K562 (cell line): ENCODE measurements around the gene ATXN1. TPM values are rescaled to one million over a fixed set of nuclear protein-coding genes. Genes with fewer than 3 reads are reported as not detected.

Source experiments
- CSDE1 ChIP-seq, 2 experiments: fragments of 450-650 bp; IDR thresholded peaks; 2 replicates each; pipeline ENCODE4 v1.6.1; 2016; ENCODE audit warnings: mild to moderate bottlenecking in 1 of 2
- CTCFL ChIP-seq: IDR thresholded peaks from 2 replicates; pipeline ENCODE4 v1.6.1; 2011; ENCODE audit warnings: borderline replicate concordance, low read depth, mild to moderate bottlenecking, moderate library complexity, low read length; ENCODE audit not compliant: insufficient read depth, poor library complexity, severe bottlenecking
- PATZ1 ChIP-seq: fragments of 250-450 bp; sonication (Bioruptor Pico); IDR thresholded peaks from 2 replicates; pipeline ENCODE4 v1.5.0; 2020; ENCODE audit warnings: mild to moderate bottlenecking, borderline replicate concordance
- PREB ChIP-seq: sonication (generic); formaldehyde crosslinking; IDR thresholded peaks from 2 replicates; pipeline ENCODE4 v1.8.1; 2023; ENCODE audit warnings: mild to moderate bottlenecking, missing genetic modification reagents
- SIX5 ChIP-seq, 2 experiments: IDR thresholded peaks; 2 replicates each; pipeline ENCODE4 v1.6.1; 2011; ENCODE audit warnings: low read length in 2 of 2, borderline replicate concordance in 1 of 2, low read depth in 1 of 2, mild to moderate bottlenecking in 1 of 2, moderate library complexity in 1 of 2; ENCODE audit not compliant: insufficient read depth in 1 of 2
- polyA plus RNA-seq, 8 experiments: library from polyadenylated mRNA; depleted of rRNA in 4 of 8; stranded (reverse) in 5 of 8; unstranded in 3 of 8; fragments of >200 nt; fragmentation: Nextera tagmentation in 2 of 8; fragmentation: Illumina TruSeq in 1 of 8; extraction: Ambion mirVana in 2 of 8; extraction: Trizol in 1 of 8; gene quantifications; 2 replicates each; pipeline versions ENCODE4 v1.2.1 to v1.2.3, GENCODE V29; 2011 to 2014; ENCODE audit warnings: inconsistent platforms in 1 of 8, missing spikeins in 1 of 8
- total RNA-seq, 7 experiments: library from RNA; depleted of rRNA in 6 of 7; stranded (reverse); fragments of >200 nt in 6 of 7; fragmentation: Illumina TruSeq in 2 of 7; extraction: Trizol in 2 of 7; gene quantifications; 2 replicates each; pipeline versions ENCODE4 v1.2.1 to v1.2.3, GENCODE V29; 2011 to 2021; ENCODE audit warnings: low replicate concordance in 1 of 7

The ATXN1 gene
- total and polyA plus RNA-seq, 9 of the 15 experiments (the other 6 are each of a cell fraction or from before 2014, with no cell fraction given), result under 0.01 to 1.2 (median 0.58) TPM

- no peak for TF ChIP-seq PATZ1
- no peak for TF ChIP-seq CTCFL
- TF ChIP-seq CSDE1 (IDR thresholded peaks at IDR 0.05), result no peak
- TF ChIP-seq SIX5 (IDR thresholded peaks at IDR 0.05; ENCODE audit: borderline replicate concordance in 1 of 2, insufficient read depth in 1 of 2, low read depth in 1 of 2, low read length in 2 of 2), result no peak
- TF ChIP-seq PREB (CRISPR knock-in tag), result no peak
Observed at GRCh38 chr6:16567071-16567470, 194.2 kb downstream of the ATXN1 start (continued).
